Calu3 (cell line): Measurements from ENCODE around the gene BCO2. TPM values are rescaled to one million over a fixed set of nuclear protein-coding genes. Genes with fewer than 3 reads are reported as not detected.

Experiments
- Bru-seq: library from RNA; stranded (reverse); fragments of 400-500 nt; gene quantifications from one replicate; lab custom pipeline; 2021; lab: Mats Ljungman, UMichigan
- BruChase-seq, 2 experiments: library from RNA; stranded (reverse); fragments of 400-500 nt; gene quantifications; one replicate each; lab custom pipeline; 2021; lab: Mats Ljungman, UMichigan
- BruUV-seq: library from RNA; stranded (reverse); fragments of 400-500 nt; replicated peaks from 2 replicates; lab custom pipeline; 2021; lab: Mats Ljungman, UMichigan
- CTCF ChIA-PET: fragments of 300-600 bp; sonication (Branson Sonifier 250); formaldehyde crosslinking; loops from one replicate; lab custom pipeline; 2022; ENCODE audit warnings: antibody characterized with exemption; lab: Charles Lee
- DNase-seq: peaks from one replicate; pipeline ENCODE4 v3.0.0; 2022
- H3K27ac Mint-ChIP-seq: one replicate; pipeline ENCODE4 v1.8.0; 2022; ENCODE audit warnings: mixed read lengths; ENCODE audit not compliant: unreplicated experiment
- H3K27me3 Mint-ChIP-seq: one replicate; pipeline ENCODE4 v1.8.0; 2022; ENCODE audit warnings: mixed read lengths; ENCODE audit not compliant: unreplicated experiment
- H3K36me3 Mint-ChIP-seq: one replicate; pipeline ENCODE4 v1.8.0; 2022; ENCODE audit warnings: mild to moderate bottlenecking, moderate library complexity, mixed read lengths; ENCODE audit not compliant: insufficient read depth, unreplicated experiment
- H3K4me1 Mint-ChIP-seq: one replicate; pipeline ENCODE4 v1.8.0; 2022; ENCODE audit warnings: mild to moderate bottlenecking, low read depth, mixed read lengths; ENCODE audit not compliant: unreplicated experiment
- H3K4me3 Mint-ChIP-seq: one replicate; pipeline ENCODE4 v1.8.0; 2022; ENCODE audit warnings: mild to moderate bottlenecking, low read depth, moderate library complexity, mixed read lengths; ENCODE audit not compliant: unreplicated experiment
- H3K9me3 Mint-ChIP-seq: one replicate; pipeline ENCODE4 v1.8.0; 2022; ENCODE audit warnings: low read depth, mixed read lengths; ENCODE audit not compliant: unreplicated experiment
- CTCF ChIP-seq: fragments of 200-600 bp; IDR thresholded peaks from one replicate; pipeline ENCODE4 v1.8.0; 2022; ENCODE audit warnings: antibody characterized with exemption; ENCODE audit not compliant: unreplicated experiment
- intact Hi-C: fragments of 100-400 bp; cut with micrococcal nuclease; formaldehyde crosslinking; loops from one replicate; pipeline ENCODE4 v1.10.0; 2022; ENCODE audit not compliant: unreplicated experiment
- long read RNA-seq: library from polyadenylated mRNA; stranded (forward); transcript quantifications from one replicate; pipeline ENCODE4 v2.0.0, GENCODE V29; 2022
- total RNA-seq: library from RNA; stranded (reverse); gene quantifications from 2 replicates; pipeline ENCODE4 v1.2.3, GENCODE V29; 2022

Gene BCO2, protein sequence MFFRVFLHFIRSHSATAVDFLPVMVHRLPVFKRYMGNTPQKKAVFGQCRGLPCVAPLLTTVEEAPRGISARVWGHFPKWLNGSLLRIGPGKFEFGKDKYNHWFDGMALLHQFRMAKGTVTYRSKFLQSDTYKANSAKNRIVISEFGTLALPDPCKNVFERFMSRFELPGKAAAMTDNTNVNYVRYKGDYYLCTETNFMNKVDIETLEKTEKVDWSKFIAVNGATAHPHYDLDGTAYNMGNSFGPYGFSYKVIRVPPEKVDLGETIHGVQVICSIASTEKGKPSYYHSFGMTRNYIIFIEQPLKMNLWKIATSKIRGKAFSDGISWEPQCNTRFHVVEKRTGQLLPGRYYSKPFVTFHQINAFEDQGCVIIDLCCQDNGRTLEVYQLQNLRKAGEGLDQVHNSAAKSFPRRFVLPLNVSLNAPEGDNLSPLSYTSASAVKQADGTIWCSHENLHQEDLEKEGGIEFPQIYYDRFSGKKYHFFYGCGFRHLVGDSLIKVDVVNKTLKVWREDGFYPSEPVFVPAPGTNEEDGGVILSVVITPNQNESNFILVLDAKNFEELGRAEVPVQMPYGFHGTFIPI
- total RNA-seq (13.8 and 15.0 TPM in 2 replicates), Bru-seq, nascent RNA (percentile 62 among the genes with signal in this experiment), BruChase-seq, experiment 1, labeled RNA remaining after a 6-hour chase (percentile 65 among the genes with signal in this experiment), BruChase-seq, experiment 2, labeled RNA remaining after a 2-hour chase (percentile 68 among the genes with signal in this experiment)
- long read RNA-seq, partial matches to known transcripts: 0 of 10 reads
- long read RNA-seq, other reads (novel, unspliced or antisense): 5 of 10 reads

GRCh38 chr11:112174789-112175598 lies at the start of gene BCO2:
Gene BCO2, plus strand, starts transcription at chr11:112175512. Its CDS starts 90 bp downstream, at chr11:112175602.
- peaks cover 23% of the 10 kb centered on the region for H3K4me1 Mint-ChIP-seq
- TF ChIP-seq CTCF: peak; percentile 43
- CTCF ChIA-PET: interaction anchor here (0.8 to 1.2 kb wide), 4 partner anchors 12 to 62 kb away, joined by 3 to 10 read pairs (median 8); partner anchors contain the start of gene IL18
- H3K4me3 Mint-ChIP-seq: peak within 1 kb of the TSS; percentile 62
- H3K27me3 Mint-ChIP-seq: no peaks in the 10 kb centered on the region
- intact Hi-C loops: loop anchor here (1.0 kb wide), 1 partner anchor 61 kb away; no protein-coding TSS in a partner anchor
- peak within 1 kb of the TSS; percentile 89 for H3K27ac Mint-ChIP-seq
- peak; percentile 78 for DNase-seq
- no peaks in the 10 kb centered on the region for H3K9me3 Mint-ChIP-seq
- no TSS peak for BruUV-seq
- H3K36me3 Mint-ChIP-seq: peaks cover 8% of the 10 kb centered on the region

- TF ChIP-seq CTCF: no peak
- Mint-ChIP-seq H3K36me3 (no peaks in the 10 kb centered on the region), H3K27ac (no peak overlapping the region), H3K4me1 (peaks cover 27% of the 10 kb centered on the region), H3K4me3 (no peak overlapping the region), H3K27me3 (no peaks in the 10 kb centered on the region), H3K9me3 (no peaks in the 10 kb centered on the region)
- CTCF ChIA-PET: no interaction called here
- DNase-seq: no peak
- no TSS peak for BruUV-seq
- intact Hi-C loops: no loop called here
Measured at GRCh38 chr11:112127056-112127455, 48.3 kb upstream of the BCO2 start.

- Mint-ChIP-seq H3K9me3 (no peaks in the 10 kb centered on the region), H3K27me3 (no peaks in the 10 kb centered on the region), H3K27ac (no peak overlapping the region), H3K4me3 (no peak overlapping the region), H3K4me1 (peaks cover 29% of the 10 kb centered on the region), H3K36me3 (no peaks in the 10 kb centered on the region)
- no TSS peak for BruUV-seq
- intact Hi-C loops: no loop called here
- CTCF ChIA-PET: no interaction called here
- peak; percentile 36 for DNase-seq
- TF ChIP-seq CTCF: no peak
Measured at GRCh38 chr11:112128483-112129121, 46.7 kb upstream of the BCO2 start.
